Neuronal stem cell (in vitro differentiated cells): ENCODE results near the gene ZPR1.

Experiments used
- DNase-seq: peaks from one replicate; pipeline ENCODE4 v3.0.0-alpha.2; 2013; ENCODE audit warnings: low spot score
- H2AFZ ChIP-seq: one replicate; pipeline ENCODE4 v1.6.1; 2013; ENCODE audit warnings: mild to moderate bottlenecking, low read length, inconsistent platforms
- H2AK5ac ChIP-seq: 2 replicates; pipeline ENCODE4 v1.6.1; 2013; ENCODE audit warnings: low read depth, mild to moderate bottlenecking, inconsistent platforms, low read length, moderate library complexity, mixed read lengths
- H2BK120ac ChIP-seq: 2 replicates; pipeline ENCODE4 v1.6.1; 2013; ENCODE audit warnings: low read depth, mild to moderate bottlenecking, inconsistent platforms, low read length, moderate library complexity, mixed read lengths
- H2BK12ac ChIP-seq: one replicate; pipeline ENCODE4 v1.6.1; 2013; ENCODE audit warnings: low read length, inconsistent platforms
- H2BK15ac ChIP-seq: 2 replicates; pipeline ENCODE4 v1.6.1; 2013; ENCODE audit warnings: mild to moderate bottlenecking, low read length, inconsistent platforms, mixed read lengths
- H2BK5ac ChIP-seq: one replicate; pipeline ENCODE4 v1.6.1; 2013; ENCODE audit warnings: inconsistent platforms, mild to moderate bottlenecking, low read length, moderate library complexity
- H3K14ac ChIP-seq: one replicate; pipeline ENCODE4 v1.6.1; 2013; ENCODE audit warnings: low read length, inconsistent platforms
- H3K18ac ChIP-seq: 2 replicates; pipeline ENCODE4 v1.6.1; 2013; ENCODE audit warnings: low read length, inconsistent platforms
- H3K23ac ChIP-seq: 2 replicates; pipeline ENCODE4 v1.6.1; 2013; ENCODE audit warnings: low read depth, mild to moderate bottlenecking, mixed read lengths, low read length, inconsistent platforms; ENCODE audit not compliant: poor library complexity
- H3K27ac ChIP-seq: replicated peaks from 3 replicates; pipeline ENCODE4 v1.5.1; 2013; ENCODE audit warnings: low read length, inconsistent platforms
- H3K27me3 ChIP-seq, 3 experiments: 2 replicates each; pipeline ENCODE4 v1.6.1; 2013; ENCODE audit warnings: low read length in 3 of 3, mild to moderate bottlenecking in 2 of 3, inconsistent platforms in 1 of 3, low read depth in 1 of 3, mixed read lengths in 1 of 3, moderate library complexity in 1 of 3; ENCODE audit not compliant: control insufficient read depth in 3 of 3, insufficient read depth in 3 of 3
- H3K36me3 ChIP-seq, 2 donors: replicated peaks in 1 of 2; 2 replicates each; pipeline ENCODE4 v1.6.1; 2013; ENCODE audit warnings: low read length in 2 of 2; ENCODE audit not compliant: control insufficient read depth in 2 of 2, insufficient read depth in 2 of 2
- H3K4ac ChIP-seq: 2 replicates; pipeline ENCODE4 v1.6.1; 2013; ENCODE audit warnings: inconsistent platforms, mild to moderate bottlenecking, low read length, moderate library complexity
- H3K4me1 ChIP-seq, 2 donors: 1 replicate in 1 of 2; 2 replicates in 1 of 2; pipeline ENCODE4 v1.6.1; 2013; ENCODE audit warnings: low read length in 2 of 2, low read depth in 1 of 2; ENCODE audit not compliant: control insufficient read depth in 2 of 2, insufficient read depth in 1 of 2
- H3K4me2 ChIP-seq: one replicate; pipeline ENCODE4 v1.6.1; 2013; ENCODE audit warnings: mild to moderate bottlenecking, low read length, inconsistent platforms; ENCODE audit not compliant: insufficient read depth, poor library complexity, severe bottlenecking
- H3K4me3 ChIP-seq, 2 donors: 2 replicates each; pipeline ENCODE4 v1.5.1; 2013; ENCODE audit warnings: low read length in 2 of 2, mild to moderate bottlenecking in 2 of 2, inconsistent platforms in 1 of 2, moderate library complexity in 1 of 2
- H3K79me1 ChIP-seq: one replicate; pipeline ENCODE4 v1.6.1; 2013; ENCODE audit warnings: low read depth, mild to moderate bottlenecking, inconsistent platforms, low read length, moderate library complexity
- H3K9ac ChIP-seq: one replicate; pipeline ENCODE4 v1.6.1; 2013; ENCODE audit warnings: mild to moderate bottlenecking, low read depth, low read length, inconsistent platforms; ENCODE audit not compliant: poor library complexity
- H3K9me3 ChIP-seq, 2 donors: replicated peaks in 1 of 2; 2 replicates each; pipeline versions ENCODE3 to v1.6.1; 2013; ENCODE audit warnings: low read length in 2 of 2, mild to moderate bottlenecking in 2 of 2, inconsistent platforms in 1 of 2, low read depth in 1 of 2, mixed read lengths in 1 of 2, moderate library complexity in 1 of 2; ENCODE audit not compliant: control insufficient read depth in 2 of 2, insufficient read depth in 1 of 2
- H4K8ac ChIP-seq: one replicate; pipeline ENCODE4 v1.6.1; 2013; ENCODE audit warnings: low read depth, mild to moderate bottlenecking, inconsistent platforms, low read length, moderate library complexity
- H4K91ac ChIP-seq: one replicate; pipeline ENCODE4 v1.6.1; 2013; ENCODE audit warnings: low read length, low read depth, mild to moderate bottlenecking, inconsistent platforms; ENCODE audit not compliant: poor library complexity
- WGBS, 2 donors: extraction: QIAGEN DNeasy Blood & Tissue Kit; methylation state at CpG; one replicate each; pipeline ENCODE4 v1.1.7; 2013; ENCODE audit warnings: missing lambda C conversion rate in 2 of 2, mixed read lengths in 1 of 2; ENCODE audit not compliant: insufficient read length in 2 of 2, insufficient replicate concordance in 1 of 2; ENCODE audit errors: extremely low coverage in 2 of 2; 5-methylcytosine and 5-hydroxymethylcytosine counted together

The ZPR1 gene

GRCh38 chr11:116823031-116823843 is 35.4 kb upstream of the ZPR1 start, which contains the start of gene APOA4:
APOA4 (minus strand) TSS chr11:116823304; CDS start chr11:116823191, 113 bp downstream.
- peak within 1 kb of the TSS; percentile 22 for H2BK12ac ChIP-seq
- WGBS, 2 donors: no CpG with 5 or more reads among the region's 16 CpGs
- H2AFZ ChIP-seq: no peak within 1 kb of the TSS
- no peaks in the 10 kb centered on the region for H3K36me3 ChIP-seq
- H2BK15ac ChIP-seq: peak within 1 kb of the TSS; percentile 87
- H4K91ac ChIP-seq: no peak within 1 kb of the TSS
- no peak within 1 kb of the TSS for H3K14ac ChIP-seq
- H2BK5ac ChIP-seq: no peak within 1 kb of the TSS
- peaks cover 0 to 4% of the 10 kb centered on the region in 2 donors for H3K4me1 ChIP-seq
- H3K9me3 ChIP-seq: no peaks in the 10 kb centered on the region
- no peak within 1 kb of the TSS for H3K23ac ChIP-seq
- peak within 1 kb of the TSS; percentile 38 for H3K18ac ChIP-seq
- H2AK5ac ChIP-seq: peak within 1 kb of the TSS; percentile 11
- peak within 1 kb of the TSS; percentile 65 for H4K8ac ChIP-seq
- no peak for DNase-seq
- no peak within 1 kb of the TSS for H3K27ac ChIP-seq
- H2BK120ac ChIP-seq: no peak within 1 kb of the TSS
- H3K9ac ChIP-seq: peak within 1 kb of the TSS; percentile 9
- H3K4me3 ChIP-seq: no peak within 1 kb of the TSS
- H3K4ac ChIP-seq: no peak within 1 kb of the TSS
- no peak within 1 kb of the TSS for H3K4me2 ChIP-seq
- H3K27me3 ChIP-seq: peaks cover 0 to 8% (median 1%) of the 10 kb centered on the region in 3 experiments
- no peaks in the 10 kb centered on the region for H3K79me1 ChIP-seq

DNA sequence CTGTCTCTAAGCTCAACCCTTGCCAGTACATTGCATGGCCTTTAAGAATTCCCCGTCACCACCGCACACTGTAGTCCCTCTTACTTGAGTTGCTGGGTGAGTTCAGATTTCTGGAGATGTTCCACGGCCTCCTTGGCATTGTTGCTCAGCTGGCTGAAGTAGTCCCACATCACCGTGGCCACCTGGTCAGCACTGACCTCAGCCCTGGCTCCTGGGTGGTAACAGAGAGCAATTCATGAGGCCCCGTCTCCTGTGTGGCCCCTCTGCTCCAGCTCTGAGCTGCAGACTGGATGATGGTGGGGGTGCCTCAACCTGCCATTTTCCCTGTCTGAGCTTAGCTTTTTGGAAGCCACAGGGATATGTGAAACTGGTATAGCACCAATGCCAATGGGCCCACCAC is 34.8 kb upstream of the ZPR1 start:
- Histone ChIP-seq H3K27me3 (peaks cover 0 to 8% (median 1%) of the 10 kb centered on the region in 3 experiments), H4K91ac (no peak overlapping the region)

DNA sequence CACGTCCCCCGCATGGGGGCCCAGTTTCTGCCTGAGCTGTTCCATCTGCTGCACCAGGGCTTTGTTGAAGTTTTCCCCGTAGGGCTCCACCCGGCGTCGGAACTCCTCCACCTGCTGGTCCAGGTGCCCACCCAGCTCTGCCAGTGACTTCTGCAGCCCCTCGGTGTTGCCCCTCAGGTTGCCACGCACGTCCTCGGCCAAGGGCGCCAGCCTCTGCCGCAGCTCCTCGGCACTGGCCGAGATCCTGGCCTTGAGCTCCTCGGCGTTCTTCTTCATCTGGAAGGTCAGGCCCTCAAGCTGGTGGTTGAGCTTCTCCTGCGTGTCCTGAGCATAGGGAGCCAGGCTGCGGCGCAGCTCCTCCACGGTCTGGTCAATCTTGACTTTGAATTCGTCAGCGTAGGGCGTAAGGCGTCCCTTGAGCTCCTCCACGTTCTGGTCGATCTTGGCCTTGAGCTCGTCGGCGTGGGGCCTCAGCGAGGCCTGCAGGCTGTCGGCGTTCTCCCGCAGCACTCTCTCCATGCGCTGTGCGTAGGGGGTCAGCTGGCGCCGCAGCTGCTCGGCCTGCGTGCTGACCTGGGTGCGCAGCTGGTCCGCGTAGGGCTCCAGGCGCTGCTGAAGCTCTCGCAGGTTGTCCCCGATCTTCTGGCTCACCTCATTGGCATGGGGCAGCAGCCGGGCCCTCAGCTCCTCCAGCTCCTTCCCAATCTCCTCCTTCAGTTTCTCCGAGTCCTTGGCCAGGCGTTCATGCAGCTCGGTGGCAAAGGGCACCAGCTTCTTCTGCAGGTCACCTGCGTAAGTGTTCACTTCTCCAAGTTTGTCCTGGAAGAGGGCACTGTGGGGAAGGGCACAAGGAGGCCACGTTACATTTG is 33.5 kb upstream of the ZPR1 start:
- no peak overlapping the region for H4K91ac ChIP-seq
- no peaks in the 10 kb centered on the region for H3K36me3 ChIP-seq
- no peak overlapping the region for H2BK120ac ChIP-seq
- H2AFZ ChIP-seq: no peak overlapping the region
- H3K9me3 ChIP-seq: peaks cover 0 to 2% of the 10 kb centered on the region in 2 donors
- no CpG with 5 or more reads among the region's 51 CpGs for WGBS, 2 donors
- H3K4ac ChIP-seq: no peak overlapping the region
- peak overlapping the region; percentile 5 for H2BK5ac ChIP-seq
- peaks cover 0 to 4% of the 10 kb centered on the region in 2 donors for H3K4me1 ChIP-seq
- H3K23ac ChIP-seq: no peak overlapping the region
- no peak overlapping the region for H3K9ac ChIP-seq
- no peak overlapping the region for H3K27ac ChIP-seq
- peaks cover 0 to 8% (median 1%) of the 10 kb centered on the region in 3 experiments for H3K27me3 ChIP-seq
- H3K4me3 ChIP-seq: no peak overlapping the region
- H3K18ac ChIP-seq: peak overlapping the region; percentile 48
- peak overlapping the region; percentile 46 for H2AK5ac ChIP-seq
- H2BK15ac ChIP-seq: no peak overlapping the region
- H3K14ac ChIP-seq: peak overlapping the region; percentile 21
- peak overlapping the region; percentile 58 for H2BK12ac ChIP-seq
- H3K79me1 ChIP-seq: no peaks in the 10 kb centered on the region
- H4K8ac ChIP-seq: peak overlapping the region; percentile 43
- DNase-seq: no peak
- H3K4me2 ChIP-seq: no peak overlapping the region

More for the DNA sequence above, 34.8 kb upstream of the ZPR1 start:
- Histone ChIP-seq H2AFZ (no peak overlapping the region), H2BK120ac (no peak overlapping the region), H3K79me1 (no peaks in the 10 kb centered on the region), H3K27ac (no peak overlapping the region), H3K23ac (no peak overlapping the region), H4K8ac (no peak overlapping the region), H3K14ac (no peak overlapping the region), H3K4ac (no peak overlapping the region), H3K4me1 (peaks cover 0 to 4% of the 10 kb centered on the region in 2 donors), H3K4me3 (no peak overlapping the region), H3K9ac (peak overlapping the region; percentile 9), H2BK15ac (no peak overlapping the region), H3K36me3 (no peaks in the 10 kb centered on the region), H2AK5ac (no peak overlapping the region), H3K4me2 (no peak overlapping the region), H2BK5ac (no peak overlapping the region), H3K9me3 (peaks cover 0 to 2% of the 10 kb centered on the region in 2 donors), H2BK12ac (no peak overlapping the region), H3K18ac (no peak overlapping the region)
- no peak for DNase-seq
- no CpG with 5 or more reads among the region's 5 CpGs for WGBS, 2 donors
